GM12875 (cell line): ENCODE data around the gene VPREB3.

ENCODE experiments used
- H3K4me3 ChIP-seq: one replicate; pipeline ENCODE4 v1.5.1; 2011; ENCODE audit warnings: low read depth, low read length, control low read depth
- CTCF ChIP-seq: IDR thresholded peaks from 2 replicates; pipeline ENCODE4 v1.5.1; 2011; ENCODE audit warnings: low read depth, mild to moderate bottlenecking, control low read depth, inconsistent platforms, low read length, moderate library complexity, borderline replicate concordance; ENCODE audit not compliant: insufficient read depth

The VPREB3 gene

GRCh38 chr22:23714596-23715578, 39.3 kb downstream of the VPREB3 start:
- no peak for TF ChIP-seq CTCF
- no peak overlapping the region for H3K4me3 ChIP-seq

GRCh38 chr22:23713696-23714595, 40.3 kb downstream of the VPREB3 start:
- TF ChIP-seq CTCF = no peak
- H3K4me3 ChIP-seq = no peak overlapping the region

- no peak for TF ChIP-seq CTCF
Observed at GRCh38 chr22:23712256-23712655, 42.0 kb downstream of the VPREB3 start.

GRCh38 chr22:23709107-23709506, 45.1 kb downstream of the VPREB3 start:
- no peak for TF ChIP-seq CTCF
- H3K4me3 ChIP-seq = no peak overlapping the region

More at GRCh38 chr22:23712256-23712655, 42.0 kb downstream of the VPREB3 start:
- no peak overlapping the region for H3K4me3 ChIP-seq

GRCh38 chr22:23708270-23708669, 46.0 kb downstream of the VPREB3 start:
- TF ChIP-seq CTCF = no peak
- H3K4me3 ChIP-seq = no peak overlapping the region

- no peak for TF ChIP-seq CTCF
- no peak overlapping the region for H3K4me3 ChIP-seq
Observed at GRCh38 chr22:23705358-23705757, 48.9 kb downstream of the VPREB3 start.
